ENCODE data around the gene TSPEAR. TPM values are rescaled to one million over a fixed set of nuclear protein-coding genes. Genes with fewer than 3 reads are reported as not detected.
"Not testable (repeated sequence)": the region's sequence is repeated elsewhere in the genome, so short reads cannot be mapped to it uniquely, and the experiment has no call there.

Gene TSPEAR
- total RNA-seq, 6 experiments from 2014 or later: not detected

GRCh38 chr21:44639331-44639655 lies 72.1 kb downstream of the TSPEAR start:
- H3K4me3 ChIP-seq: no peak overlapping the region
- TF ChIP-seq CTCF (IDR thresholded peaks at IDR 0.05): no peak
- no peak for TF ChIP-seq POLR2A (IDR thresholded peaks at IDR 0.05)
- no peak overlapping the region for H3K27ac ChIP-seq
- DNase-seq: no peak
- no peaks in the 10 kb centered on the region for H3K27me3 ChIP-seq
- peaks cover 0 to under 1% (median 0%) of the 10 kb centered on the region in 4 donors for H3K9me3 ChIP-seq
- no peaks in the 10 kb centered on the region for H3K36me3 ChIP-seq
- WGBS (ENCODE audit: insufficient coverage, low coverage, low lambda C conversion rate, missing lambda C conversion rate): 60% methylated on average over 1 of the region's 12 CpGs
- ATAC-seq: no peak
- no peaks in the 10 kb centered on the region for H3K4me1 ChIP-seq
- intact Hi-C loops (cut with DNase I): no loop called here

- H3K4me3 ChIP-seq; H3K9me3 ChIP-seq; intact Hi-C loops (cut with DNase I); H3K27me3 ChIP-seq; H3K4me1 ChIP-seq; DNase-seq; H3K36me3 ChIP-seq; H3K27ac ChIP-seq: not testable (repeated sequence)
- peak in 1 of 4 donors; percentile 10 for ATAC-seq
- WGBS (ENCODE audit: insufficient coverage, low coverage, low lambda C conversion rate, missing lambda C conversion rate): 65% methylated on average over 9 of the region's 21 CpGs
Measured at GRCh38 chr21:44638506-44639330, 72.7 kb downstream of the TSPEAR start.

GRCh38 chr21:44637851-44638348 lies 73.5 kb downstream of the TSPEAR start:
- H3K4me1 ChIP-seq; DNase-seq; H3K9me3 ChIP-seq; H3K27me3 ChIP-seq; H3K4me3 ChIP-seq; intact Hi-C loops (cut with DNase I); ATAC-seq; H3K36me3 ChIP-seq; H3K27ac ChIP-seq: not testable (repeated sequence)
- WGBS (ENCODE audit: insufficient coverage, low coverage, low lambda C conversion rate, missing lambda C conversion rate): 33% methylated on average over 9 of the region's 12 CpGs

GRCh38 chr21:44637018-44637850 lies 74.1 kb downstream of the TSPEAR start, which contains the start of gene KRTAP10-10:
Gene KRTAP10-10, plus strand, starts transcription at chr21:44637356. Its CDS starts 62 bp downstream, at chr21:44637418.
- peak in 1 of 4 donors; percentile 18 for ATAC-seq
- intact Hi-C loops (cut with DNase I): no loop called here
- Histone ChIP-seq H3K27me3 (no peaks in the 10 kb centered on the region), H3K27ac (no peak within 1 kb of the TSS), H3K36me3 (no peaks in the 10 kb centered on the region), H3K4me3 (no peak within 1 kb of the TSS), H3K4me1 (no peaks in the 10 kb centered on the region), H3K9me3 (peaks cover 0 to 4% (median 0%) of the 10 kb centered on the region in 4 donors)
- TF ChIP-seq CTCF (IDR thresholded peaks at IDR 0.05): no peak
- WGBS (ENCODE audit: insufficient coverage, low coverage, low lambda C conversion rate, missing lambda C conversion rate): 57% methylated on average over 9 of the region's 21 CpGs
- DNase-seq: no peak

GRCh38 chr21:44636209-44637017 lies 75.0 kb downstream of the TSPEAR start:
- Histone ChIP-seq H3K27me3 (no peaks in the 10 kb centered on the region), H3K4me3 (no peak overlapping the region), H3K36me3 (no peaks in the 10 kb centered on the region), H3K9me3 (peaks cover 0 to 4% (median 0%) of the 10 kb centered on the region in 4 donors), H3K4me1 (no peaks in the 10 kb centered on the region), H3K27ac (no peak overlapping the region)
- ATAC-seq: peak in 1 of 4 donors; percentile 27
- no peak for TF ChIP-seq POLR2A (IDR thresholded peaks at IDR 0.05)
- WGBS (ENCODE audit: insufficient coverage, low coverage, low lambda C conversion rate, missing lambda C conversion rate): 72% methylated on average over 11 of the region's 15 CpGs
- DNase-seq: no peak
- intact Hi-C loops (cut with DNase I): no loop called here

Measured in right lobe of liver (tissue), 6 donors.